Activated naive CD8-positive, alpha-beta T cell treated with anti-CD3 and anti-CD28 coated beads for 36 hours (primary cell): ENCODE results near the gene SLC41A3. TPM values are rescaled to one million over a fixed set of nuclear protein-coding genes. Genes with fewer than 3 reads are reported as not detected.
"Not testable (repeated sequence)": the region's sequence is repeated elsewhere in the genome, so short reads cannot be mapped to it uniquely, and the experiment has no call there.

Experiments used
- DNase-seq: peaks from one replicate; pipeline ENCODE4 v3.0.0; 2021
- H3K27ac Mint-ChIP-seq: one replicate; pipeline ENCODE4 v1.8.0; 2022; ENCODE audit warnings: mild to moderate bottlenecking, moderate library complexity, mixed read lengths
- H3K27me3 Mint-ChIP-seq: one replicate; pipeline ENCODE4 v1.8.0; 2022; ENCODE audit warnings: mild to moderate bottlenecking, mixed read lengths
- H3K36me3 Mint-ChIP-seq: one replicate; pipeline ENCODE4 v1.8.0; 2021; ENCODE audit warnings: mild to moderate bottlenecking, mixed read lengths
- H3K4me1 Mint-ChIP-seq: one replicate; pipeline ENCODE4 v1.8.0; 2021; ENCODE audit warnings: mixed read lengths
- H3K4me3 Mint-ChIP-seq: one replicate; pipeline ENCODE4 v1.8.0; 2022; ENCODE audit warnings: mild to moderate bottlenecking, moderate library complexity, mixed read lengths
- H3K9me3 Mint-ChIP-seq: one replicate; pipeline ENCODE4 v1.8.0; 2022; ENCODE audit warnings: mixed read lengths
- total RNA-seq, 2 experiments: library from RNA; stranded (reverse); gene quantifications; one replicate each; pipeline ENCODE4 v1.2.3, GENCODE V29; 2021

Gene SLC41A3
- total RNA-seq, 2 experiments from 2014 or later = 26.6 to 30.7 TPM

DNA sequence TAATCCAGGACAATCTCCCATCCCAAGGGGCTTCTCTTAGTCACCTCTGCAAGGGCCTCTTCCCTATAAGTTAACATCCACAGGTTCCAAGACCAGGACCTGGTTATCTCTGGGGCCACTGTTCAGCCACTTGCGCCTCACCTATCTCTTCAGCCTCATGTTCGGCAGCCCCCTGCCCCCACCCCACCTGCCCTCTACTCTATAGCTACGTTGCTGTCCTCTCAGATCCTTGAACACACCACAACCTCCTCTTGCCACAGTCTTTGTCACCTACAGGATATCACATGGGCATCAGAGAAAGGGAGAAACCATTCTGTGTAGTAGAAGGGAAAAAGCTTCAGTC is 33.9 kb downstream of the SLC41A3 start:
- Mint-ChIP-seq H3K4me3 (no peak overlapping the region), H3K9me3 (no peaks in the 10 kb centered on the region), H3K36me3 (peaks cover 5% of the 10 kb centered on the region), H3K4me1 (peaks cover 10% of the 10 kb centered on the region), H3K27me3 (no peaks in the 10 kb centered on the region), H3K27ac (no peak overlapping the region)
- no peak for DNase-seq

- Mint-ChIP-seq H3K27ac (no peak overlapping the region), H3K4me1 (peaks cover 10% of the 10 kb centered on the region), H3K9me3 (no peaks in the 10 kb centered on the region), H3K36me3 (peaks cover 5% of the 10 kb centered on the region), H3K27me3 (no peaks in the 10 kb centered on the region), H3K4me3 (no peak overlapping the region)
- no peak for DNase-seq
These were observed 34.5 kb downstream of the SLC41A3 start for GRCh38 chr3:126049289-126050049.

DNA sequence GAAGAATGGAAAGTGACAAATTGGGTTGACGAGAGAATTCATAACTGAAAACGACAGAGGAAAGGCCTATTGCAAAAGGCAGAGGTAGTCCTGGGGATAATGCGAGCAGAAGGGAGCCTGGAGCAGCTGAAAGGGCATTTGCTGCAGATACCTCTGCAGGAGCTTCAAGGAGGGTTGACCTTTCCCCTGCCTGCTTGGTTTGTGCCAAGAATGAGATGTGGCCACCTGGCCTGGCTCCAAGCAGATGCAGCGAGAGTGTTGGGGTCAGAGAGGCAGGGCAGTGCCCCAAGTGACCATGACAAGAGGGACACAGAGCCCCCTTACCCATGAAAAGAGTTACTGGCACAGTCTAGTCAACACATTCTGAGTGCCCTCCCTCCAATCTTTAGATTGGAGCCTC is 43.5 kb downstream of the SLC41A3 start:
- peaks cover 44% of the 10 kb centered on the region for H3K36me3 Mint-ChIP-seq
- DNase-seq = no peak

DNA sequence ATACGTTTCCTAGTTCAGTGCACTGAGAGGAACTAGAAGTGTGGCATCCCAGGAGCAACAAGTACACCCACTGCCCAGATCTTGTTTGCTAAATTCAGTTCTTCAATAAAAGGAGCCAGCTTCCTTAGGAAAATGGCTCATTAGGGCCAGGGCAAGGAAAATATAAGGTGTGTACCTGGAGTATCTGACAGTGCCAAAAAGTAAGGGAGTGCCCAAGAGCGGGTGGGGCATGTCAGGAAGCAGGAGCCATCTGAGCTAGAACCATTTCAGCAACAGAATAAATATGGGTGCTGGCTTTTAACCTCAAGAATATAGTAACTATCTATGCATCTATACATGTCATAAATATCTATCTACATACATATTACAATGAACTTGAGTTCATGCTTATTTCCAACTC is 44.1 kb downstream of the SLC41A3 start:
- no peak for DNase-seq
- Mint-ChIP-seq H3K4me3 (no peak overlapping the region), H3K27ac (no peak overlapping the region), H3K36me3 (peaks cover 46% of the 10 kb centered on the region), H3K4me1 (peaks cover under 1% of the 10 kb centered on the region), H3K9me3 (peaks cover 9% of the 10 kb centered on the region), H3K27me3 (no peaks in the 10 kb centered on the region)

More for the DNA sequence above, 43.5 kb downstream of the SLC41A3 start:
- Mint-ChIP-seq H3K4me1 (no peaks in the 10 kb centered on the region), H3K27ac (no peak overlapping the region), H3K27me3 (no peaks in the 10 kb centered on the region), H3K4me3 (no peak overlapping the region), H3K9me3 (peaks cover 9% of the 10 kb centered on the region)

- DNase-seq, H3K9me3 Mint-ChIP-seq, H3K27ac Mint-ChIP-seq, H3K4me1 Mint-ChIP-seq, H3K4me3 Mint-ChIP-seq, H3K27me3 Mint-ChIP-seq: not testable (repeated sequence)
- peaks cover 41% of the 10 kb centered on the region for H3K36me3 Mint-ChIP-seq
These were observed 45.1 kb downstream of the SLC41A3 start for GRCh38 chr3:126038791-126039190.

DNA sequence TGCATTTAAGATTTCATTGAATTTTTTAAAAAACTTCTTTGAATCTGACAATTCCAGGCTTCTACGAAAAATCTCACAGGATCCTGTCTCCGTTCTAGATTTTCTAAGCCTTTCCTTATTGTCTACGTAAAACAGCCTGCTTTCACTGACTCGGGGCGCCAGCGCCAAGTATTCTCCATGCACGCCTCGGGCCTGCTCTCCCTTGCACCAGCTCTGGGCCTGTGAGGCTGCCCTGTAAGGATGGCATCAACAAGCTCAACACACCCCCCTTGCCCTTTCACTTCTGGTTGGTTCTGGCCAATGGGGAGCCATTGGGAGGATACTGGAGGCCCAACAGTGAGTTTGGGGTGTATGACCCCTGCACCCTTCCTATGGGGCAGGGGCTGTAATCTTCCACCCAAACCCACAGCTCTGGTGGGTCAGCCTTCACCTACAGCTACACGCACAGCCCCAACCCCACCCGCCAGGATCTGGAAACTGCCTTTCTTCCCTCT is 47.8 kb downstream of the SLC41A3 start:
- H3K4me1 Mint-ChIP-seq = peaks cover 2% of the 10 kb centered on the region
- peaks cover 34% of the 10 kb centered on the region for H3K36me3 Mint-ChIP-seq

DNA sequence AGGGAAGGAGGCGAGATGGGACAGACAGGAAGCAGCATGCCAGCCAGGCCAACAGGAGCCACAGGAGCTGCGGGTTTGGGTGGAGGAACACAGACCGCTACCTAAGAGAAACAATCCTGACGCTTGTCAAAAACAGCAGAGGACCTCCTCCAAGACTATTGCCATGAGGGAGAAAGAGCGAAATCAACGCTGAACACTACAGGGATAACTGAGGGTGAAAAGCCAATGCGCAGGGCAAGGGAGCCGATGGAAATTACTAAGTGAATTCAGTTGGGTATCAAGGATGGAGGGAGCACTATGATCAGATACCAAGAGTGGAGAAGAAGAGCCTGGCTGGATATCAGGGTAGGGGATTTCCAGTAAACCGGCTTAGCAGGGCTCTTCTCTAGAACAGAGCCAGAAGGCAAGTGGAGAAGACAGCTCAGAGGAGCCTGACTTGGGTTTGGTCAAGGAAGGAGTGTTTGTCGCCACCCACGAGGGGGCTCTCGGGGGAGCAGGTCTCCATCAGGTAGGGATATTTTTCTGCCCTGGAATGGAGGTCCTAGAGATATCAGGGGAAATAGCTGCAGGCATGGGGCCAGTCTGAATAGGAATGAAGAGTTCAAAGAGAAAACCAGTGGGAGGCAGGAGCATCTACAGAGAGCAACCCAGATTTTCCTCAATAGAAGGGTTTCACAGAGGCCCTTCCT is 48.4 kb downstream of the SLC41A3 start:
- Mint-ChIP-seq H3K9me3 (no peaks in the 10 kb centered on the region), H3K4me3 (no peak overlapping the region), H3K36me3 (peaks cover 33% of the 10 kb centered on the region), H3K27ac (no peak overlapping the region), H3K27me3 (no peaks in the 10 kb centered on the region), H3K4me1 (peaks cover 2% of the 10 kb centered on the region)
- no peak for DNase-seq

More for the DNA sequence above, 47.8 kb downstream of the SLC41A3 start:
- Mint-ChIP-seq H3K27me3 (no peaks in the 10 kb centered on the region), H3K9me3 (no peaks in the 10 kb centered on the region), H3K27ac (no peak overlapping the region), H3K4me3 (no peak overlapping the region)
- no peak for DNase-seq

DNA sequence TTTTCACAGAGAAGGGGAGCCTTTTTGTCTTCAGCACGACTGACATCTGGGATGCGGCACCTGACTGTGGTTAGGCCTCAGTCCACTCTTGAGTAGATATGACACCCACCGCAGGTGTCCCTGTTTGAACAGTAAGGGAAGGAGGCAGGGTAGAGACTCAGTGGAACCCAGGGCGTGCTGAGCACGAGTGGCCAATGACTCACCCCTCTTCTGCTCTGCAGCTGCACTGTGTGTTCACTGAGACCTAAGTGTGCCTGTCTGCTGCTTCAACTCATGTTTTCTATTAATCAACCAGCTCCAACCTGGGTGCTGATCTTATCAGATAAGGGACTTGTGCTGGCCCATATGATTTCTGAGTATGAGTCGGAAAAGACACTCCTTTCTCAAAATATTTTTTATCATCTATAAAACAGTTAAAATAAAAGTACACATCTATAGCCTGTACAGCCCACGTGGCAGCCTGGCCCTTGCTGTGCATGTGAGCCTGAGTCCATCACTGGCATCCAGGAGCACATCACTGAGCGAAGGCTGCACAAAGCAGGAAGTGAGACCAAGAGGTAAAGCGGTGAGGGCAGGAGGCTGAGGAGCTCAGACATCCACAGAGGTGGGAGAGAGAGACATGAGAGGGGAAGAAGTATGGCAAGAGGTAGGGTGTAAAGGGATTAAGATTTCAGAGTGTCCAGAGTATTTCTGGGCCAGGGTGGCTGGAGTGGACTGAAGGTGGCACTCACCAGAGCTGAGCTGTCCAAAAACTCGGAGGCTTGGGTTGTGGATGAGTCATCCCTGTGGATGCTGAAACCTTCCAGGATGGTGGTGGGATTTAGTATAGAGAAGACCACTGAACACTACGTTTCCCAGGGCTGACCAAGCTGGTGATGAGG is 49.2 kb downstream of the SLC41A3 start:
- no peaks in the 10 kb centered on the region for H3K9me3 Mint-ChIP-seq
- no peak overlapping the region for H3K4me3 Mint-ChIP-seq
- DNase-seq = no peak
- H3K27me3 Mint-ChIP-seq = no peaks in the 10 kb centered on the region
- peaks cover 2% of the 10 kb centered on the region for H3K4me1 Mint-ChIP-seq
- peaks cover 28% of the 10 kb centered on the region for H3K36me3 Mint-ChIP-seq
- no peak overlapping the region for H3K27ac Mint-ChIP-seq

GRCh38 chr3:126033765-126034164 is 50.2 kb downstream of the SLC41A3 start:
- H3K36me3 Mint-ChIP-seq = peaks cover 34% of the 10 kb centered on the region
- H3K27ac Mint-ChIP-seq = no peak overlapping the region
- no peaks in the 10 kb centered on the region for H3K27me3 Mint-ChIP-seq
- peaks cover 2% of the 10 kb centered on the region for H3K4me1 Mint-ChIP-seq
- no peak overlapping the region for H3K4me3 Mint-ChIP-seq
- H3K9me3 Mint-ChIP-seq = peaks cover 8% of the 10 kb centered on the region
- no peak for DNase-seq

GRCh38 chr3:126033051-126033745 is 50.7 kb downstream of the SLC41A3 start:
- peaks cover 35% of the 10 kb centered on the region for H3K36me3 Mint-ChIP-seq

GRCh38 chr3:126031981-126032471 is 51.9 kb downstream of the SLC41A3 start:
- H3K9me3 Mint-ChIP-seq = peaks cover 14% of the 10 kb centered on the region
- no peaks in the 10 kb centered on the region for H3K27me3 Mint-ChIP-seq
- H3K4me1 Mint-ChIP-seq = peaks cover 2% of the 10 kb centered on the region
- no peak for DNase-seq
- no peak overlapping the region for H3K4me3 Mint-ChIP-seq
- H3K27ac Mint-ChIP-seq = no peak overlapping the region
- H3K36me3 Mint-ChIP-seq = peaks cover 40% of the 10 kb centered on the region

More at GRCh38 chr3:126033051-126033745, 50.7 kb downstream of the SLC41A3 start:
- peaks cover 2% of the 10 kb centered on the region for H3K4me1 Mint-ChIP-seq
- no peak for DNase-seq
- no peak overlapping the region for H3K27ac Mint-ChIP-seq
- no peaks in the 10 kb centered on the region for H3K27me3 Mint-ChIP-seq
- no peak overlapping the region for H3K4me3 Mint-ChIP-seq
- peaks cover 9% of the 10 kb centered on the region for H3K9me3 Mint-ChIP-seq

- H3K4me1 Mint-ChIP-seq = peaks cover 2% of the 10 kb centered on the region
- H3K27ac Mint-ChIP-seq = no peak overlapping the region
- no peak for DNase-seq
- H3K36me3 Mint-ChIP-seq = peaks cover 49% of the 10 kb centered on the region
- peaks cover 14% of the 10 kb centered on the region for H3K9me3 Mint-ChIP-seq
- H3K4me3 Mint-ChIP-seq = no peak overlapping the region
- no peaks in the 10 kb centered on the region for H3K27me3 Mint-ChIP-seq
These were observed 53.5 kb downstream of the SLC41A3 start for GRCh38 chr3:126030455-126030854.

- DNase-seq = no peak
- H3K36me3 Mint-ChIP-seq = peaks cover 46% of the 10 kb centered on the region
- no peak overlapping the region for H3K27ac Mint-ChIP-seq
- H3K4me1 Mint-ChIP-seq = no peaks in the 10 kb centered on the region
- H3K9me3 Mint-ChIP-seq = peaks cover 14% of the 10 kb centered on the region
- H3K27me3 Mint-ChIP-seq = no peaks in the 10 kb centered on the region
- H3K4me3 Mint-ChIP-seq = no peak overlapping the region
These were observed 54.7 kb downstream of the SLC41A3 start for GRCh38 chr3:126029241-126029640.

- no peak overlapping the region for H3K27ac Mint-ChIP-seq
- H3K4me3 Mint-ChIP-seq = no peak overlapping the region
- H3K9me3 Mint-ChIP-seq = peaks cover 14% of the 10 kb centered on the region
- H3K4me1 Mint-ChIP-seq = no peaks in the 10 kb centered on the region
- peaks cover 45% of the 10 kb centered on the region for H3K36me3 Mint-ChIP-seq
- no peak for DNase-seq
- H3K27me3 Mint-ChIP-seq = no peaks in the 10 kb centered on the region
These were observed 55.8 kb downstream of the SLC41A3 start for GRCh38 chr3:126028096-126028495.
